HG03039 (cell line): Measurements from ENCODE around the gene PPP1R16B.
A peak's percentile ranks its signal among the peaks of the same experiment; 100 is the strongest.

Experiments used
- ATAC-seq: cut with Tn5 transposase; IDR thresholded peaks from one replicate; pipeline ENCODE4 v1.9.1; 2021; ENCODE audit warnings: mild to moderate bottlenecking, moderate library complexity; ENCODE audit not compliant: unreplicated experiment

The PPP1R16B gene

DNA sequence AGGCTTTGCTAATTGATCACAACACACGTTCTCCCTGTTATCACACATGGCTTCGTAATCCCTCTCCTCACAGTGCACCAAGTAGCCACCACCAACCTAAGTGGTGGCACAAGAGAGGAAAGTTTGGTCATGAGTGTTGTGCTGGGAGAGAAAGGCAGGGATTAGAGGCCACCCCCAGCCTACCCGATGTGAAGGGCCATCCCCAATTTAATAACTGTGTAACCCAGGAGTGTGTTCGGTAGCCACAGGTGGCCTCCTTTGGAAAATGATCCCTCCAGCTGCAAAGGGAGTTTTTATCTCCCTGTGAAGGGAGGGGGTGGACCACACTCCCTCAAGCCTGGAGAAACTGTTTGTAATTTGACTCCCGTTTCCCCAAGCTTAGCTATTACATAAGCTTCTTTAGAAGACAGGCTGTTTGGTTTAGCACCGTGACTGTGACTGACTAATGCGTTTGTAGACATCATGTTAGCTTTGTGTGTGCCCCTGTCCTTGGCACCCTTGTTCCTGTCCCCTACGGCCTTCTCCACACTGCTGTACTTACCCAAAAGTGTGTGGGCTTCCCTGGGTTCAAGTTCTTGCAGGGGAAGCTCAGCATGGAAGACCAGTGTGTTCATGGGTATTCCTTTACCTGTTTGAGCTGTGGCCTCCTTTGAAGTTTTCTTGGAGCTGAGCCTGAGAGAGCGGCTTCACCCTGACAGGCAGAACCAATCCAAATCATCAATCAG, 20.6 kb downstream of the PPP1R16B start:
- no peak for ATAC-seq

DNA sequence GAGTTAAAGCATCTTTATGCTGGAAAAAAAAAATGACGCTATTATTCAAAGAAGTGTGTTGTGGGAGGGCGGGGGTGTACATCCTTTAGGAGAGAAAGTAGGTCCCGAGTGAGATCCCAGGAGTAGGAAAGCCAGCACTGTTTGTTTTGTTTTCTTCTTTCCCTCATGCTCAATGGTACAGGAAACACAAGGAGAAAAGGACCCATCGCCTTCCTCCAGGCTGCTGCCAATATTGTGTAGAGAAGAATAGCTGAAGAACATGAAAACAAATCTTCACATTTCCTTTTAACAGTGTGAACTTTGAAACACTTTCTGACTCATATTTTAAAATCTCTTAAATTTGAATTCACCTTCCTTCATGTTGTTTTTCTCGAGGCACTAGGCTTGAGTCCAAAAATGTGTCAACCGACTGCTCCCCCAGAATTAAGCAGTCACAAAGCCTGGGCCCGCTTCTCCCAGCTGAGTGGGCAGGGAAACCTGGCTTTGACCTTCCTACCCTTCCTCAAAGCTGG, 22.3 kb downstream of the PPP1R16B start:
- no peak for ATAC-seq

DNA sequence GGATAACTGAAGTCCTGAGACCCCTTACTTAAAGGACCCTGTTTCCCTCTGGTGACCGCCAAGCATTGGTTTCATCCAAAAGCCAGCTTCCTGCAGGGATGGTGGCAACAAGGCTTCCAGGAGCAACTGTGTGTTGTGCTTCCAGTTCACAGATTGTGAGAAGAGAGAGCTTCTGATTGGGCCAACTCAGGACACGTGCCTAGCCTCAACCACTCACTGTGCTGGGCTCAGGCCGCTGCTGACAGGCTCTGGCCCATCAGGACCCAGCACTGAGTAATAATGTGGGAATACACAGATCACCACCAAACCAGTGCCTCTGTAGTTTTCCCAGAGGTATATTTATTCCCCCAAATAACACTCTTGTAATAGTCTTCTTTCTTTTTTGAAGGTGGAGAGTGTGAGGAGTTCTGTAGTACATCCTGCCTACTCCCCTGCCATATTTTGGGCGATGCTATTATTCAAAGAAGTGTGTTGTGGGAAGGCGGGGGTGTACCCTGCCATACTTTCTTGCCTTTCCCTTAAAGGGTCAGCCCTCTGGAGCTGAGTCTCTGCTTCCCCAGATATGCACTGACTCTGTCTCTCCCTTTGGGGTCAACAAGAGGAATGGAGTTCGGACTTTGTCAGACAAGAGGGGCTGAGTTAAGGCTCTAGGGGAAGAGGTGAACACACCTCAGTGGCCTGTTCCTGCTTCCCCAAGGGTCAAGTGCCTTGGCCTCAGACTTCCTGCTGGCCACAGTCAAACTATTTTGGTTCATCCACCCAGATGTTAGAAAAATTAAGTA, 23.2 kb downstream of the PPP1R16B start:
- no peak for ATAC-seq

DNA sequence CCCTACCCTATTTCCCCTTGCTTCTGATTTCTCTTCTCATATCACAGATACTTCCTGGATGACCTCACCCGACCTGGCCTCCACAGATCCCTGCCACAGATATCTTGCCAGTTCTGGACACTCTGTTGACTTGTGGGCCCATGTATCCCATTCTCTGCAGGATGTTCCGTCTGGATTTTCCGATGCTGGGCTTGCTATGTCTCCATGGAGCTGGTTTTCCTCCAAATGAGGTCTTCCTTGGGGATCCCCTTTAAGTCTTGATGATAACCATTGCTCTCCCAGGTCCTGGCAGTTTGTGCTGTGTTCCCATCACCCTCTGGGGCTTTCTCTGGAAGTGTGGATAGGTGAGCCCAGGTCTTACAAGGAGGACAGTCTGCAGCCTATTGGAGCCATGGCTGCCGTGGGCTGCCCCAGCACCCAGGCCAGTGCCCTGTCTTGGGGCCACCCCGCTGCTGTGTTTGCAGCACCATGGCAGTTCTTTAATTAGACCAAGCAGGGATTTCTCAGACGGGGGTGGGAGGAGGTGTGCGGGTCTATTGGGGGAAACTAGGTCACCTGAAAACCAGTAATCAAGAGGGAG, 23.9 kb downstream of the PPP1R16B start:
- ATAC-seq, result no peak

DNA sequence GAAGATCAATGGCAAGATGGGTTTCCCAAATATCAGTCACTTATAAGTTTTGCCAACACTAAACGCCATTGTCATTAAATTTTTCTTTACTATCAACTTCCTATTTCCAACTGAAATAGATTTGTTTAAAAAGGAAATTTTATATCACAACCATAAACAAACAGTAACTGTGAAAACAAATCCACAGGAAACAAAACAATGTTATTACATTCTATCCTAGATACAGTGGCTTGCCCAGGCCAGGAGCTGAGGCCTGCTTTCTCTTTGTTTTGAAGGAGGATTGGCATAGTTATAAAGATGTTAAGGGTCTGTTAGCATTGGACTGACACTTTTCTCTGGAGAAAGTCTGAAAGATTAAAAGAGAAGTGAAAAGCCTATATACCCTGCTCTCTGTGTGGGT, 24.9 kb downstream of the PPP1R16B start:
- ATAC-seq, result no peak

DNA sequence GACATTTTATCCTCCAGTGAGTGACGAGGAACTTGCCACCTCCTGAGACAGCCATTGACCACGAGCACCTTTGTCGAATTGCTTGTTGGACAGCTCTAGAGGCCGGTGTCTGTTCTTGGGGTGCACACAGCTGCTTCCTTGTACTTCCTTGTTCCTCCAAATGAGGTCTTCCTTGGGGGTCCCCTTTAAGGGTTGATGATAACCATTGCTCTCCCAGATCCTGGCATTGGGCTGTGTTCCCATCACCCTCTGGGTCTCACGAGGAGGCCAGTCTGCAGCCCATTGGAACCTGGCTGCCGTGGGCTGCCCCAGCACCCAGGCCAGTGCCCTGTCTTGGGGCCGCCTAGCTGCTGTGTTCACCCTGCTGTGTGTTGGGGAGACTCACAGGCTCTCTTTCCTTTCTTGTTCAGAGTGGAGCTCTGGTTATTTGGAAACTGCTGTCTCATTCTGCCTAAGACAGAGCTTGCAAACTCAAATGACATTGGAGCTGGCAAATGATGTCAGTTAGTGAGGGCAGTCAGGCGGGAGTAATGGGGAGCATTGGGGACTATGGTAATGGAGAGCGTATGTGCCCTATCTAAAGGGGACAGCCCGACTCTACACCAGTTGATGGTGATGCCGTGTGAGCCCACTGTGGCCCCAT, 25.7 kb downstream of the PPP1R16B start:
- ATAC-seq, result no peak

DNA sequence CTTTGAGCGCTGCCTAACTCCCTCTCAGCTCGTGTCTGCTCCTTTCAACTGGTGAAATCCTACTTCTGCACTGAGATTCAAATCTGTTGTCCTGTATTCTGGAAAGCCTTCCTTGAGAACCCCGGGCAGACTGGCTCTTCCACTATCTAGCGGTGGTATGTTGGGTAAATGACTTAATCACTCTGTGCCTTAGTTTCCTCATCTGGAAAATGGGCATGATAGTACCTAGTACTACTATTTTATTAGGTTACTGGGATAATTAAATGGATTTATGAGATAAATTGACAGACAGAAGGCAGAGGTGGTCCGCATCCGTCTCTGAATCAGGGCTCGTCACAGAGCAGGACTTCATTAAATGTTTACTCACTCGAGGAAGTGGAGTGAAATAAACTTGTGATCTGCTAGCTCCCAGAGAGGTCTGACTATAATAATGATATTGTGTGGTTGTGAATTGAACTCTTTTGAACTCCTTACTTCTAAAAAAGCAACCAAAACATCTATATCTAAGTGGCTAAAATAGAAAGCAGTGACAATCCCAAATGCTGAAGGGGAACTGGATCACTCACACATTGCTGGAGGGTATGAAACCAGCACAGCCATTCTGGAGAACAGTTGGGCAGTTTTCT, 26.6 kb downstream of the PPP1R16B start:
- ATAC-seq, result no peak

DNA sequence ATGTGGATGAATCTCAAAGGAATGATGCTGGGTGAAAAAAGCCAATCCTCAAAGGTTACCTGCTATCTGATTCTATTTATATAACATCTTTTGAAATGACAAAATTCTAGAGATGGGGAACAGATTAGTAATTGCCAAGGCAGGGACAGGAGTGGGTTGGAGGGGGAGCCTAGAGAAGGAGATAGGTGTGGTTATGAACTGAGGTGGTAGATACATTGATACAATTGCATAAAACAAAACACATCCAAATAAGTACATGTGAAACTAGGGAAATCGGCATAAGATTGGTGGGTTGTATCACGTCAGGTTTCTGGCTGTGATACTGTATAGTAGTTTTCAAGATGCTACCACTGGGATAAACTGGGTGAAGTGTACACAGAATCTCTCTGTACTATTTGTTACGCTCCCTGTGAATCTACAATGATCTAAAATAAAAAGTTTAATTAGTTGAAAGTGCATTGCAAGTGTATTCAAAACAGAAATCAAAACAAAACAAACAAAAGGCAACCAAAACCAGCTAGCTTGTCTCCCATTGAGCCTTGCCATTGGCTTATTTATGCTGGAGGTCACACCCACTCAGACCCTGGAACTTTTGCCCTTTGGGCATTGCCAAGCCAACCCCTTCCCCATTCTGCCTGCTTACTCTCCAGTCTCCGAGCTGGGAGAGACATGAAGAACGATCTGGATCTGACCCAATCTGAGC, 27.8 kb downstream of the PPP1R16B start:
- ATAC-seq, result no peak

DNA sequence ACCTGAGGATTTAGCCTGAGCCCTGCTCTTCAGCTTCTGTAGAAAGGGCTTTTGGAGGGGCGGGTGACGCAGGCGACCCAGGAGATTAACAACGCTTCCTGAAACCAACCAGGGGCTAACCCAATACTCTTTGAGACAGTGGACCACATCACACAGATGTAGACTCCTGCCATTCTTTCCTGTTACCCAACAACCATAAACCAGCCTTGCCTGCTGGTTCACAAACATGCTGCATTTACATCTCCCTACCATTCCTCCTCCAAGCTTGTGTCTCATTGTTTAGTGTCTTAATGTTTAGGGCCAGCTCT, 28.3 kb downstream of the PPP1R16B start:
- ATAC-seq, result no peak

DNA sequence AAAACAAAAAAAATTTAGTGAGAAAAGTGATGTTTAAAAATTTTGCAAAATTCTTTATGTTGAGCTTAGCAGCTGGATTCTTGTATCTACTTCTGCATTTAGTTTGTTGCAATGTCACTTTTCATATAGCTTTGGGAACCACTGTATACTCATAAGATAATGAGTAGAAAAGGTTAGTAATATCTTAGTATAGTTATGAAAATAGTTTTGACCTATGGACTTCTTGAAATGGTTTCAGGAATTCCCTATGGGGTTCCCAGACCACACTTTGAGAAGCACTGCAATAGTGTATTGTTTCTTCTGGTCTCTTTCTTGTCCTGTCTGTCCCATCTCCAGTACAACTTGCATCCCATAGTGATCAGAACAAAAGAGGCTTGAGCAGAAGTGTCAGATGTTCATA, 29.4 kb downstream of the PPP1R16B start:
- no peak for ATAC-seq

DNA sequence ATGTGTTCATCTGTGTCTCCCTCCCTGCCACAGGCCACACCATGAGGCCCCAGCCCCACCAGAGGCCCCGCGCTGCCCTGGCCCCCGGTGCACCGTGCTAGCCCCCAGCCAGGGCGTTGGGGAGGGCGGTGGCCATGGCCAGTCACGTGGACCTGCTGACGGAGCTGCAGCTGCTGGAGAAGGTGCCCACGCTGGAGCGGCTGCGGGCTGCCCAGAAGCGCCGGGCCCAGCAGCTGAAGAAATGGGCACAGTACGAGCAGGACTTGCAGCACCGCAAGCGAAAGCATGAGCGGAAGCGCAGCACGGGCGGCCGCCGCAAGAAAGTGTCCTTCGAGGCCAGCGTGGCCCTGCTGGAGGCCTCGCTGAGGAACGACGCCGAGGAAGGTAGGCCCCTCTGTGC, 30.3 kb downstream of the PPP1R16B start:
- no peak for ATAC-seq

DNA sequence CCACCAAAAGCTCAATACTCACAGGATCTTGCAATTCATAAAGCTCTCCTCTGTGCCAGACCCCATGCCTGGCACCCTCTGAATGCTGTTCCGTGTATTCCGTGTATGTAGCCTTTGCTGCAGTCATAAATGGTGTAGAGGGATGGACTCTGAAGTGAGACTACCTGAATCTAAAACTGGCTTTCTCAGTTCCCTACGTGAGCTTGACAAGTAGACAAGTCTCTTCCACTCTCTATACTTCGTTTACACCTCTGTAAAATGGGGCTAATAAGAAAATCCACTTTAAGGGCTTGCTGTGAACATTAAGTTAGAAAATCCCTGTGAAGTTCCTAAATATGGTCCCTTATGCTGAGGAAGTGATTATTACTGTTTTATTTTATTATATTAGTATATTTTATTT, 31.5 kb downstream of the PPP1R16B start:
- peak; percentile 40 for ATAC-seq

DNA sequence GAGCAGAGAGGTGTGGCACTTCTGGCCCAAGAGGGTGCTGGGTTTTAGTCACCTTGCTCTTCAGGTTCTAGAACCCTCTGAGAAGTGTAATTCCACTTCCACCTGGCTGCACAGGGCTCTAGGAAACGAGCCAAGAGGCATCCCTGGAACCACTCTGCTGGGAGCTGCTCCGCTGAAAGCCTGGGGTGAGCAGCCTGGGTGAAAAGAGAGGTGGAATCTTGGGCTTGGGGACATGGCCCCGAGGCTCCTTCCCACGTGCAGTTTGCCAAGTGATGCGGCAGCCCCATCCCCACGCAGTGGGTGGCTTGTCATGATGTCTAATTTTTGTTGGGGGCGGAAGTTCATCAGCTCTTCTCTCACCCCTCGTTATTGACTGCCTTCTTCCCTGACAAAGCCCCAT, 32.8 kb downstream of the PPP1R16B start:
- no peak for ATAC-seq

DNA sequence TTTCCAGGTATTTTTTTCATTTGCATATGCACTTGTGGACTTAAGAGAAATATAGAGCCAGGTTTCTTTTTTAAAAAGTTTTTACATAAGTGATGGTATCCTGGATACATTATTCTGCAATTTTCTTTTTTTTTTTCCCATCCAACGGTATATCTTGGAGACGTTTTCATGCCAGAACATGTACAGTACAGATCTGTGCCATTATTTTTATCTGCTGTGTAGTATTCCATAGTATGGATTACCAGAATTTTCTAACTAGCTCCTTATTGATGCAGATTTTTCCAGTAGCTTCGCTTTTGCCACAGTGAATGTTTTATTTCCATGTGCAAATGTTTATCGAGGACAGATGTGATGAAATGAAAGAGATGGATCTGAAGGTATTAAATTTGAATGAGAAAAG, 34.1 kb downstream of the PPP1R16B start:
- no peak for ATAC-seq

DNA sequence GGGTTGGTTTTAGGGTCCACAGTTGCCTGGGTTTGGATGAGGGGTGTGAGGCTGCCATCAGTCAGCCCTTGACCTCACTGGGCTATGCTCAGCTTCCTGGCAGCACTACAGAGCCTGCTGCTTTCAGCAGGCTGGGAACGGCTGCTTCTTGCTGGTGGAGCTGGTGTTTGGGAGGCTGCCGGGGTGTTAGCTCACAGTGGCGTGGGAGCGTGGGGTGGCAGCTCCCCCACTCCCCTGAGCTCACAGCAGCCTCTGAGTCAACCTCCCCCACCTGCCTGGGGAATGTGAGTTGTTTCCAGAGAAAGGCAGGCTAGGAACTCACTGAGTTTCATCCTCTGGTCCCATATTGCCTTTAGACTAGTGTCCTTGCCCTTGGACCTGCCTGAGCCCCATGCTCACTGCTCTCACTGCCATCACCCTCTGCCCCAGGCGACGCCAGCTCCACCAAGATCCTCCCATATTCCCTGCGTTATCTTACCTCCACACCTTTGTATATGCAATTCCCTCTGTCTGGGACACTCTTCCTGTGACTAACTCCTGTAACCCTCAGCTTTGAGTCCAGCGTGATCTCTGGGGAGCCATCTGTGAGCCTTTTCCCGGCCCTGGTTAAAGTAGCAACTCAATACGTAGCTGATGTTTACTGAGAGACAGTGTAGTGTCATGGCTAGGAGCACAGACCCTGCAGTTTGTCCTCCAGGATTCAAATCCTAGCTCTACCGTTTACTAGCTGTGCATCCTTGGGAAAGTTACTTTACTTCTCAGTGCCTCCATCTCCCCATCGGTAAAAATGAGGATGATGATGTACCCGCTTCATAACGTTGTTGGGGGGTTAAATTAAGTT, 34.8 kb downstream of the PPP1R16B start:
- no peak for ATAC-seq

DNA sequence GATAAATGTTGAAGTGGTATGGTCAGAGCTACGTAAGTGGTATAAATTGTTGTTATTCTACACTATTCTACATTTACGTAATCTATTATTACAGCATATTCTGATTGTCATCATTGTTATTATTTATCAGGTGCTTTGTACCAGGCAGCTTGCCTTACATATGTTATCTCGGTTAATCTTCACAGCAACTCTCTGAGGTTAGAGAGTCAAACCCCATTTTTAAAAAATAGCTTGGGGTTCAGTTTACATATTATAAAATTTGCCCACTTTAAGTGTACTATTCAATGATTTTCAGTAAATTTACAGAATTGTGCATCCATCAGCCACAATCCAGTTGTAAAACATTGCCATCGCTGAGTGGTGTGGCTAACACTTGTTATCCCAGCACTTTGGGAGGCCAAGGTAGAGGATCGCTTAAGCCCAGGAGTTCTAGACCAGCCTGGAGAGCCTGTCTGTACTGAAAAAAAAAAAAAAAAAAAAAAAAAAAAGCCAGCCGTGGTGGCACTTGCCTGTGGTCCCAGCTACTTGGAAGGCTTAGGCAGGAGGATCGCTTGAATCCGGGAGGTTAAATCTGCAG, 35.5 kb downstream of the PPP1R16B start:
- ATAC-seq, result no peak

DNA sequence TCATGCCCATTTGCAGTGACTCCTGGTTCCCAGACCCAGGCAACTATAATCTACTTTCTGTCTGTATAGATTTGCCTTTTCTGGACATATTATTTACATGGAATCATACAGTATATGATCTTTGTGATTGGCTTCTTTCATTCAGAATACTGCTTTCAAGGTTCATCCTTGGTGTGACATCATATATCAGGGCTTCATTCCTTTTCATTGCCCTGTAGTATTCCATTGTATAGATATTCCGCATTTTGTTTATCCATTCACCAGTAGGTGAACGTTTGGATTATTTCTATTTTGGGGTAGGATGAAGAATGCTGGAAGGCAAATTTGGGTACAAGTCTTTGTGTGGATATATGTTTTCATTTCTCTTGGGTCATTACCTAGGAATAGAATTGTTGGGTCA, 36.1 kb downstream of the PPP1R16B start:
- no peak for ATAC-seq

DNA sequence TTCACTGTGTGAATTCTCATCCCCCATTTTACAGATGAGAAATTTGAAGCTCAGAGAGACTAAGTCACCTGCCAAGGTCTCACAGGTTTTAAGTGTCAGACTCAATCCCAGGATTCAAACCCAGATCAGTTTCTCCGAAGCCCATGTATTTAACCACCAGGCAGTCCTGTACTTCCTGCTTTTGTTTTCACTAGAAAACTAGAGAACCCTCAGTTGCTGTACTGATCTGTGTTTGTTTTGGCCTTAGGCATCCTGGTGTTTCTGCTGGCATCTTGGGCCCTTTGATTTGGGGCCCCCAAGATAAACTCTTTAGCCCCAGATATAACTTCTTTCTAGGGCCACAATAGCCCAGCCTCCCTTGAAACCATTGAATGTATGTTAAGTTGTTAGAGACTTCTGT, 36.5 kb downstream of the PPP1R16B start:
- ATAC-seq, result no peak

DNA sequence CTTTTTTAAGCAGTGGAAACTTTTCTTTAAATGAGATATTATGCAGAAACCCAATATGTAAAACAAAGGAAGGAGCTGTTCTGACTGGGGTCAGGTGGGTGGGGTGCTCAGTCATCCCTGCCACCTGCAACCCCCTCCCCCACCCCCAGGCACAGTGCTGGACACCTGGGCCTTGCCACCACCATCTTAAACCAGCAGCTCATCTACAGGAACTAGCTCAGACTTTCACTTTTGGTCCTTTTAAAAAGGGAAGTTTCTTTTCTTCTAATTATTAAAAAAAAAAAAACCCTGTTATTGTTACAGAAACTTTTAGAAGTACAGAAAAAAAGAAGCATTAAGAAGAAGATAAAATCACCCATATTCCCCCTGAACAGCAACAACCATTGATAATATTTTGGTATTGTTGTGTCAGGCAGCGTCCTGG, 37.1 kb downstream of the PPP1R16B start:
- ATAC-seq, result peak; percentile 76
